Measurements from ENCODE around the gene IL17B.
"Not testable (repeated sequence)": the region's sequence is repeated elsewhere in the genome, so short reads cannot be mapped to it uniquely, and the experiment has no call there.

DNA sequence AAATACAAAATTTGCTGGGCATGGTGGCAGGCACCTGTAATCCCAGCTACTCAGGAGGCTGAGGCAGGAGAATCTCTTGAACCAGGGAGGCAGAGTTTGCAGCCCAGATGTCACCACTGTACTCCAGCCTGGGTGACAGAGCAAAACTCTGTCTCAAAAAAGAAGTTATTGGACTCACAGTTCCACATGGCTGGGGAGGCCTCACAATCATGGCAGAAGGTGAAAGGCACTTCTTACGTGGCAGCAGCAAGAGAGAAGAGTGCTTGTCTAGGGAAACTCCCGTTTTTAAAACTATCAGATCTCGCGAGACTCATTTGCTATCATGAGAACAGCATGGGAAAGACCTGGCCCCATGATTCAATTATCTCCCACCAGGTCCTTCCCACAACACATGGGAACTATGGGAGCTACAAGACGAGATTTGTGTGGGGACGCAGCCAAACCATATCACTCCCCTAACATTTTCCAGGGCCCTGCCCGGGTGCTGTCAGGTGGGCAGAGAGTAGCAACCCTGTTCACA is 19.7 kb upstream of the IL17B start:
- not testable (repeated sequence) for TF ChIP-seq POLR2A (IDR thresholded peaks at IDR 0.05)
- TF ChIP-seq, protein P1, sequence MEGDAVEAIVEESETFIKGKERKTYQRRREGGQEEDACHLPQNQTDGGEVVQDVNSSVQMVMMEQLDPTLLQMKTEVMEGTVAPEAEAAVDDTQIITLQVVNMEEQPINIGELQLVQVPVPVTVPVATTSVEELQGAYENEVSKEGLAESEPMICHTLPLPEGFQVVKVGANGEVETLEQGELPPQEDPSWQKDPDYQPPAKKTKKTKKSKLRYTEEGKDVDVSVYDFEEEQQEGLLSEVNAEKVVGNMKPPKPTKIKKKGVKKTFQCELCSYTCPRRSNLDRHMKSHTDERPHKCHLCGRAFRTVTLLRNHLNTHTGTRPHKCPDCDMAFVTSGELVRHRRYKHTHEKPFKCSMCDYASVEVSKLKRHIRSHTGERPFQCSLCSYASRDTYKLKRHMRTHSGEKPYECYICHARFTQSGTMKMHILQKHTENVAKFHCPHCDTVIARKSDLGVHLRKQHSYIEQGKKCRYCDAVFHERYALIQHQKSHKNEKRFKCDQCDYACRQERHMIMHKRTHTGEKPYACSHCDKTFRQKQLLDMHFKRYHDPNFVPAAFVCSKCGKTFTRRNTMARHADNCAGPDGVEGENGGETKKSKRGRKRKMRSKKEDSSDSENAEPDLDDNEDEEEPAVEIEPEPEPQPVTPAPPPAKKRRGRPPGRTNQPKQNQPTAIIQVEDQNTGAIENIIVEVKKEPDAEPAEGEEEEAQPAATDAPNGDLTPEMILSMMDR (IDR thresholded peaks at IDR 0.05), result not testable (repeated sequence)

Data from esophagus squamous epithelium (tissue), 4 donors.